Endothelial cell of umbilical vein (primary cell): ENCODE measurements around the gene DCAF4. TPM values are rescaled to one million over a fixed set of nuclear protein-coding genes. Genes with fewer than 3 reads are reported as not detected.

Source experiments
- BruUV-seq: library from RNA; stranded (reverse); fragments of 400-500 nt; replicated peaks from 2 replicates; lab custom pipeline; 2021; lab: Mats Ljungman, UMichigan
- CTCF ChIA-PET: fragments of 300-600, 350-600 bp; sonication (Branson Sonifier 250); formaldehyde crosslinking; loops from one replicate; lab custom pipeline; 2021; ENCODE audit warnings: antibody characterized with exemption, inconsistent platforms; lab: Charles Lee
- POLR2A ChIA-PET: fragments of 300-600, 350-600 bp; sonication (Branson Sonifier 250); formaldehyde crosslinking; loops from one replicate; lab custom pipeline; 2021; ENCODE audit warnings: antibody characterized with exemption, inconsistent platforms; lab: Charles Lee
- DNase-seq: peaks from one replicate; pipeline ENCODE4 v3.0.0-alpha.2; 2011; ENCODE audit warnings: low read depth, low spot score
- FAIRE-seq: peaks from 2 replicates; lab custom pipeline; 2011; peaks lifted over from hg19 to GRCh38; lab: Jason Lieb, UNC
- H2AFZ ChIP-seq: 2 replicates; pipeline ENCODE4 v1.6.0; 2012; ENCODE audit warnings: low read depth, low read length, control low read depth, inconsistent platforms
- H3K27ac ChIP-seq: 2 replicates; pipeline ENCODE4 v1.5.1; 2011; ENCODE audit warnings: low read depth, mild to moderate bottlenecking, control low read depth, low read length, moderate library complexity; ENCODE audit not compliant: insufficient read depth
- H3K27me3 ChIP-seq, 2 experiments: 2 replicates each; pipeline versions ENCODE4 v1.6.0 to v1.6.1; 2011; ENCODE audit warnings: low read length in 2 of 2, mixed read lengths in 1 of 2; ENCODE audit not compliant: control insufficient read depth in 2 of 2, insufficient read depth in 2 of 2
- H3K36me3 ChIP-seq, 2 experiments: 2 replicates in 1 of 2; 3 replicates in 1 of 2; pipeline ENCODE4 v1.5.1; 2011; ENCODE audit warnings: low read length in 2 of 2, mild to moderate bottlenecking in 1 of 2, moderate library complexity in 1 of 2; ENCODE audit not compliant: control insufficient read depth in 2 of 2, insufficient read depth in 2 of 2; ENCODE audit errors: extremely low read depth in 1 of 2
- H3K4me1 ChIP-seq: 3 replicates; pipeline ENCODE4 v1.5.1; 2011; ENCODE audit warnings: mild to moderate bottlenecking, low read length; ENCODE audit not compliant: control insufficient read depth, insufficient read depth; ENCODE audit errors: extremely low read depth
- H3K4me2 ChIP-seq: 2 replicates; pipeline ENCODE4 v1.6.1; 2011; ENCODE audit warnings: low read length, control low read depth, mixed read lengths; ENCODE audit not compliant: insufficient read depth
- H3K4me3 ChIP-seq, 3 experiments: fragments of 200-600 bp in 1 of 3; sonication (generic), shearing (Covaris generic) in 1 of 3; replicated peaks in 1 of 3; 2 replicates each; pipeline ENCODE4 v1.5.1; 2011 to 2016; ENCODE audit warnings: control low read depth in 3 of 3, low read length in 3 of 3, mild to moderate bottlenecking in 2 of 3, inconsistent platforms in 1 of 3, low read depth in 1 of 3, moderate library complexity in 1 of 3; ENCODE audit not compliant: insufficient read depth in 1 of 3
- H3K79me2 ChIP-seq: 2 replicates; pipeline ENCODE4 v1.6.0; 2012; ENCODE audit warnings: low read length, inconsistent platforms; ENCODE audit not compliant: control insufficient read depth, insufficient read depth
- H3K9ac ChIP-seq: replicated peaks from 2 replicates; pipeline ENCODE3; 2011; ENCODE audit warnings: low read length, control low read depth; ENCODE audit not compliant: insufficient read depth; ENCODE audit errors: extremely low read depth
- H3K9me1 ChIP-seq: replicated peaks from 3 replicates; pipeline ENCODE4 v1.6.0; 2011; ENCODE audit warnings: mild to moderate bottlenecking, low read length; ENCODE audit not compliant: control insufficient read depth, insufficient read depth; ENCODE audit errors: extremely low read depth
- H3K9me3 ChIP-seq: replicated peaks from 2 replicates; pipeline ENCODE4 v1.5.1; 2012; ENCODE audit warnings: low read length, inconsistent platforms; ENCODE audit not compliant: control insufficient read depth, insufficient read depth
- H4K20me1 ChIP-seq: replicated peaks from 2 replicates; pipeline ENCODE3; 2011; ENCODE audit warnings: mild to moderate bottlenecking, low read length; ENCODE audit not compliant: control insufficient read depth, insufficient read depth; ENCODE audit errors: extremely low read depth
- CTCF ChIP-seq, 2 donors: IDR thresholded peaks; 1 replicate in 1 of 2; 2 replicates in 1 of 2; pipeline ENCODE4 v1.5.1; 2011; ENCODE audit warnings: low read length in 2 of 2, mild to moderate bottlenecking in 2 of 2, moderate library complexity in 2 of 2, control low read depth in 1 of 2, inconsistent platforms in 1 of 2, low read depth in 1 of 2; ENCODE audit not compliant: insufficient read depth in 1 of 2; ENCODE audit errors: extremely low read depth in 1 of 2
- EZH2 ChIP-seq: IDR thresholded peaks from 2 replicates; pipeline ENCODE4 v1.6.1; 2012; ENCODE audit warnings: borderline replicate concordance, low read depth, mild to moderate bottlenecking, moderate library complexity, low read length, inconsistent platforms; ENCODE audit not compliant: severe bottlenecking
- FOS ChIP-seq: IDR thresholded peaks from 2 replicates; pipeline ENCODE4 v1.6.1; 2011; ENCODE audit warnings: mild to moderate bottlenecking, low read length, moderate library complexity, borderline replicate concordance; ENCODE audit not compliant: insufficient read depth
- GATA2 ChIP-seq: IDR thresholded peaks from 2 replicates; pipeline ENCODE4 v1.7.0; 2011; ENCODE audit warnings: low read depth, mild to moderate bottlenecking, moderate library complexity, mixed read lengths, low read length; ENCODE audit not compliant: insufficient read length, insufficient read depth
- JUN ChIP-seq: IDR thresholded peaks from 2 replicates; pipeline ENCODE4 v1.6.1; 2011; ENCODE audit warnings: borderline replicate concordance, low read depth; ENCODE audit not compliant: insufficient read length, insufficient read depth
- MAX ChIP-seq: IDR thresholded peaks from 2 replicates; pipeline ENCODE4 v1.6.1; 2011; ENCODE audit not compliant: insufficient read depth, insufficient read length
- MYC ChIP-seq: IDR thresholded peaks from one replicate; pipeline ENCODE4 v1.6.1; 2011; ENCODE audit warnings: mild to moderate bottlenecking, low read depth, low read length
- POLR2A ChIP-seq: IDR thresholded peaks from 2 replicates; pipeline ENCODE4 v1.6.1; 2012; ENCODE audit warnings: low read depth, mild to moderate bottlenecking, control low read depth, low read length
- POLR2AphosphoS5 ChIP-seq: IDR thresholded peaks from 2 replicates; pipeline ENCODE4 v1.6.1; 2012; ENCODE audit warnings: low read depth, mild to moderate bottlenecking, control low read depth, low read length, moderate library complexity; ENCODE audit not compliant: insufficient read depth
- dilution Hi-C: fragments of 300-500 bp; cut with MboI; formaldehyde crosslinking; loops from one replicate; pipeline ENCODE4 v1.15.0; 2019; ENCODE audit warnings: low sequenced_read_pairs; ENCODE audit not compliant: extremely low pct_ligation_motif_present
- intact Hi-C: fragments of 100-400 bp; cut with micrococcal nuclease; formaldehyde crosslinking; loops from one replicate; pipeline ENCODE4 v1.10.0; 2022
- polyA plus RNA-seq, 4 experiments: library from polyadenylated mRNA; depleted of rRNA in 3 of 4; stranded (reverse) in 3 of 4; unstranded in 1 of 4; fragments of >200 nt; gene quantifications; 2 replicates each; pipeline versions ENCODE4 v1.2.1 to v1.2.3, GENCODE V29; 2011 to 2012; ENCODE audit warnings: missing spikeins in 1 of 4
- total RNA-seq: library from RNA; stranded (reverse); gene quantifications from 2 replicates; pipeline ENCODE4 v1.2.3, GENCODE V29; 2021

Gene DCAF4
- total and polyA plus RNA-seq, 2 donors (not counting 3 experiments of a cell fraction or from before 2014, with no cell fraction given), result 8.6 to 15.8 TPM

- H3K27ac ChIP-seq, result no peak overlapping the region
- no TSS peak for BruUV-seq
- no peaks in the 10 kb centered on the region for H3K36me3 ChIP-seq
- H3K4me2 ChIP-seq, result no peak overlapping the region
- CTCF ChIA-PET, result interaction anchor here (1.2 kb wide), 1 partner anchor 419 kb away, joined by 4 read pairs; no protein-coding TSS in a partner anchor
- no peaks in the 10 kb centered on the region for H3K9me3 ChIP-seq
- POLR2A ChIA-PET, result no interaction called here
- H3K4me3 ChIP-seq, result no peak overlapping the region
- H4K20me1 ChIP-seq, result no peaks in the 10 kb centered on the region
- DNase-seq (no peak), FAIRE-seq (no peak)
- dilution Hi-C loops (no loop called here), intact Hi-C loops (no loop called here)
- H3K79me2 ChIP-seq, result no peaks in the 10 kb centered on the region
- no peaks in the 10 kb centered on the region for H3K27me3 ChIP-seq
- no peaks in the 10 kb centered on the region for H3K9me1 ChIP-seq
- TF ChIP-seq POLR2AphosphoS5, result no peak
- no peak for TF ChIP-seq EZH2
- no peak for TF ChIP-seq POLR2A
- no peak for TF ChIP-seq MAX
- no peak for TF ChIP-seq CTCF (IDR thresholded peaks at IDR 0.05; ENCODE audit: extremely low read depth in 1 of 2, insufficient read depth in 1 of 2, low read depth in 1 of 2, low read length in 2 of 2)
- no peak for TF ChIP-seq FOS
- no peak for TF ChIP-seq MYC
- no peak for TF ChIP-seq GATA2
- TF ChIP-seq JUN, result no peak
- H3K4me1 ChIP-seq, result no peaks in the 10 kb centered on the region
- H2AFZ ChIP-seq, result no peak overlapping the region
- H3K9ac ChIP-seq, result no peak overlapping the region
Measured at GRCh38 chr14:72932893-72933292, 6.6 kb downstream of the DCAF4 start.
